Measurements from ENCODE around the gene CRACR2B.

CRACR2B gene

DNA sequence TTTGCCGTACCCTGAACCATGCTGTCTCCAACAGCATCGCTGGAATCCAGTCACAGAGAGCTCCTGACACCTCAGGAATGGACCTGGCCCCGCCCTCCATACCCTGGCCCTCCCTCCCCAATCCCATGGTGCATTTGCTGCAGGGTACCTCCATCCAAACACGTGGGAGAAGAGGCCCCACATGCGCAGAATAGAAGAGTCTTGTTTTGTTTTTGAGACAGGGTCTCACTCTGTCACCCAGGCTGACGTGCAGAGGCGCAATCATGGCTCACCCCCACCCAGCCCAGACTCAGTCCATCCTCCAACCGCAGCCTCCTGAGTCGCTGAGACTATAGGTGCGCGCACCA, 11.3 kb upstream of the CRACR2B start:
- TF ChIP-seq, protein P1, sequence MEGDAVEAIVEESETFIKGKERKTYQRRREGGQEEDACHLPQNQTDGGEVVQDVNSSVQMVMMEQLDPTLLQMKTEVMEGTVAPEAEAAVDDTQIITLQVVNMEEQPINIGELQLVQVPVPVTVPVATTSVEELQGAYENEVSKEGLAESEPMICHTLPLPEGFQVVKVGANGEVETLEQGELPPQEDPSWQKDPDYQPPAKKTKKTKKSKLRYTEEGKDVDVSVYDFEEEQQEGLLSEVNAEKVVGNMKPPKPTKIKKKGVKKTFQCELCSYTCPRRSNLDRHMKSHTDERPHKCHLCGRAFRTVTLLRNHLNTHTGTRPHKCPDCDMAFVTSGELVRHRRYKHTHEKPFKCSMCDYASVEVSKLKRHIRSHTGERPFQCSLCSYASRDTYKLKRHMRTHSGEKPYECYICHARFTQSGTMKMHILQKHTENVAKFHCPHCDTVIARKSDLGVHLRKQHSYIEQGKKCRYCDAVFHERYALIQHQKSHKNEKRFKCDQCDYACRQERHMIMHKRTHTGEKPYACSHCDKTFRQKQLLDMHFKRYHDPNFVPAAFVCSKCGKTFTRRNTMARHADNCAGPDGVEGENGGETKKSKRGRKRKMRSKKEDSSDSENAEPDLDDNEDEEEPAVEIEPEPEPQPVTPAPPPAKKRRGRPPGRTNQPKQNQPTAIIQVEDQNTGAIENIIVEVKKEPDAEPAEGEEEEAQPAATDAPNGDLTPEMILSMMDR (IDR thresholded peaks at IDR 0.05): no peak

DNA sequence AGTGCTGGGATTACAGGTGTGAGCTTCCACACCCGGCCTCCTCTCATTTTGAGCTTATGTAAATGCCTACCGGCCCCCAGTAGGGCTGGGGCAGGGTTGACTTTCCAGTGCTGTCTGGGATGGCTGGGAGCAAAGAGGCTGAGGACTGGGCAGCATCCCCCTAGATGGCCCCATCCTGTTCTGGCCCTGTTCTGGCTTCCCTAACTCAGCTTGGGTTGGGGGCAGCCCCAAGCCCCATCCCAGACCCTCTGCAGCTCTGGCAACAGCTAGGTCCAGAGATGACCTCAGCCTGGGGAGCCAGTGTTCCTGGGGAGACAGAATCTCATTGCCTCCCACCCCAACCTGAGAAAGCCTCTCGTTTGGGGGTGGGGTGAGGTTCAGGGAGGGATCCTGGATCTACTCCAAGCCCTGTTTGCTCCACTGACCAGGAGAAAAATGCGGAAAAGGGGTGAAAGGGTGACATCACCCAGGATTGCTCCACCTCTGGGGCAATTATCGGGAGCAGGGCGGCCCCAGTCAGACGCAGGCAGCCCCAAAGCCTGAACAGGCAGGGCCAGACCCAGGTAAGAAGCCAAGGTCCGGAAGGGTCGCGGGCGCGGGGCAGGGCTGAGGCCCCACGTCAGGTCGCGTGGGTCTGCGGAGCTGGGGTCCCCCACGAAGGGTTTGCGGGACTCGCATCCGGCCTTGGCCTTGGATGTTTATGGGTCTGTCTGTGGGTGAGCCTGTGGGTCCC, 9.2 kb upstream of the CRACR2B start, which contains the start of gene PNPLA2:
Gene PNPLA2, plus strand, starts transcription at position 519 of the 733 bp plus-strand sequence. CDS start 805 bp downstream, outside the sequence.
- TF ChIP-seq, protein P1 (IDR thresholded peaks at IDR 0.05): no peak

DNA sequence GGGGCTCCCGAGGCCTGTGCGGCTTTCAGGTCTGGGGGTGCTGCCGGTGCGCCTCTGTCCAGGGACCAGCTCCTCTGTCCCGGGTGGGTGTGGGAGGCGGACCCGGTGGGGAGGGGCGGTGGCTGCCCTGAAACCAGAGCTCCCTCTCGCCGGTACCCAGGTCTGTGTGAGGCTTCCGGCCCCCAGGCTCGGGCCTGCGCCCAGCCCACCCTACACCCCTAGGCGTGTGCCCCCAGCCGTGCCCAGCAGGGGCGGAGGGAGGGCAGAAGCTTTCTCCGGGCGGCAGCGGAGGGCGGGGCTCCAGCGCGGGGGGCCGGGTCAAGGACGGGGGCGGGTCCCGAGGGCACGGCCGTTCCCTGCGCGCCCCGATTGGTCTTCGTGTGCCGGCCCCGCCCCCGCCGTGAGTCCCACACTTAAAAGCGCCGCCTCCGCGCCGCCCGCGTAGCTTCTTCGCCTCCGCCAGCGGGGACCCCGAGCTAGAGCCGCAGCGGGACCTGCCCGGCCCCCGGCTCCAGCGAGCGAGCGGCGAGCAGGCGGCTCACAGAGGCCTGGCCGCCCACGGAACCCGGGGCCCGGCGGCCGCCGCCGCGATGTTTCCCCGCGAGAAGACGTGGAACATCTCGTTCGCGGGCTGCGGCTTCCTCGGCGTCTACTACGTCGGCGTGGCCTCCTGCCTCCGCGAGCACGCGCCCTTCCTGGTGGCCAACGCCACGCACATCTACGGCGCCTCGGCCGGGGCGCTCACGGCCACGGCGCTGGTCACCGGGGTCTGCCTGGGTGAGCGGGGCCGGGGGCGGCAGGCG, 8.4 kb upstream of the CRACR2B start:
- TF ChIP-seq, protein P1 (IDR thresholded peaks at IDR 0.05): no peak

DNA sequence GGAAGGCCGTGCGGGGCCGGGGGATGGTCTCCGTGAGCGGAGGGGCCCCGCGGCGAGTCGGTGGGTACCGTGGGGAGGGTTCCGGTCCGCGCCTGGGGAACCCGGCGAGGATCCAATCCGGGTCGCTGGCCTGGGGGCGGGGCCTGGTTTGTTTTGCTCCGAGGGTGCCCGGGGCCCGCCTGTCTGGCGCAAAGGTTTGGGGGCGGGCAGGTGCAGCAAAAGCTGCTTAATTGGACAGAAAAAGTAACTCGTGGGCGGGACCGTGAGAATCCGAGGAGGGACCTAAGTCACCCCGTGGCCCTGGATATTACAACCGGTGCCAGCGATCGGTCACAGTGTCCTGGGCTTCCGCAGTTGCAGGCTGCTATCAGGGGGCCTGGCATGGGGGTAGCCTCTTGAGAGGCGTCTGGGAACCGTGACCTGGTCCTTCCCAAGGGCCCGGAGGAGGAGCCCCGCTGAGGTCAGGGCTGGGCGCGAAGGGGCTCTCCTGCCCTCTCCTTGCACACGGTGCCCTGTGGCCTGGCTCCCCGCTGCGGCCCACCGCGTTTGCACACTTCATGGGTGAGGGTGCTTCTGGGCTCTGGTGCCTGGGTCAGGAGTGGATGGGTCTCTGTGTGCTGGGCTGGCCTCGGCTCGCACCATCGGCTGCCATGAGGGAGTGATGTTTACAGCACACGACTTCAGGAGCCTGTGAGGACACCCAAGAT, 7.6 kb upstream of the CRACR2B start:
- TF ChIP-seq, protein P1 (IDR thresholded peaks at IDR 0.05): no peak

DNA sequence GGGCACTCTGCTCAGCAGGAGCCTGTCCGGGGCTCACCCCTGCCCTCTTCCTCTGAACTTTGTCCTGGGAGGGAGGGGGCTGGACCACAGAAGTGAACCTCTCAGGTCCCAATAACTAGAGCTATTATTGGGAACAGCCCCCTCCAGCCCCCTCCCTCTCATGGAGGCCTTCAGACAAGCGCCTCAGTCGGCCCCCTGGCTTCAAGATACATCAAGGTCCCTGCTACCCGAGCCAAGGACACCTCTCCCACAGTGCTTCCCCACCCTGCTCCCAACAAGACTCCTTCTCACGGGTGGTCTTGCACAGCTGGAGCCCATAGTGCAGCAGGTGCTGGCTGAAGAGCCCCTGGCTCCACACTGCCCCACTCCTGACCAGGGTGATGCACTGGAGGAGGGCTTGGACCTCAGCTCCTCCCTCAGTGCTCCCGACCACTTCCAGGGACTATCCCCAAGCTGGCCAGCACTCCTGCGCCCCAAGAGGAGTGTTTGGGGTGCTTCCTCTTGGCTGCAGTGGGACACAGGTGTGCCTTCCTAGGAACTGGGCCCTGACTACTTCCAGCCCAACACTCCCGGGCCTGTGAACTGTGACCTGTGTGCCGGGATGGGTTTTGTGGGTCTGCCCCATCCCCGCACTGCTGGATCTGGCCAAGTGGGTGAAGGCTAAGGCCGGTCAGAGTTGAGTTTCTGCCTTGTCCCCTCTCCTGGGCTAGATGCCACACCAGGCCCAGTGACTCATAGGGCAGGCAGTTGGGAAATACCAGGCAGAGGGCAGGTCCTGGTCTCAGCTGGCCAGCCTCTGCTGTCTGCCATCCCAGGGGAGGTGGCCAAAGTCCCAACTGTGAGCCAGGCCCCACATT, 6.8 kb upstream of the CRACR2B start:
- TF ChIP-seq, protein P1 (IDR thresholded peaks at IDR 0.05): no peak

DNA sequence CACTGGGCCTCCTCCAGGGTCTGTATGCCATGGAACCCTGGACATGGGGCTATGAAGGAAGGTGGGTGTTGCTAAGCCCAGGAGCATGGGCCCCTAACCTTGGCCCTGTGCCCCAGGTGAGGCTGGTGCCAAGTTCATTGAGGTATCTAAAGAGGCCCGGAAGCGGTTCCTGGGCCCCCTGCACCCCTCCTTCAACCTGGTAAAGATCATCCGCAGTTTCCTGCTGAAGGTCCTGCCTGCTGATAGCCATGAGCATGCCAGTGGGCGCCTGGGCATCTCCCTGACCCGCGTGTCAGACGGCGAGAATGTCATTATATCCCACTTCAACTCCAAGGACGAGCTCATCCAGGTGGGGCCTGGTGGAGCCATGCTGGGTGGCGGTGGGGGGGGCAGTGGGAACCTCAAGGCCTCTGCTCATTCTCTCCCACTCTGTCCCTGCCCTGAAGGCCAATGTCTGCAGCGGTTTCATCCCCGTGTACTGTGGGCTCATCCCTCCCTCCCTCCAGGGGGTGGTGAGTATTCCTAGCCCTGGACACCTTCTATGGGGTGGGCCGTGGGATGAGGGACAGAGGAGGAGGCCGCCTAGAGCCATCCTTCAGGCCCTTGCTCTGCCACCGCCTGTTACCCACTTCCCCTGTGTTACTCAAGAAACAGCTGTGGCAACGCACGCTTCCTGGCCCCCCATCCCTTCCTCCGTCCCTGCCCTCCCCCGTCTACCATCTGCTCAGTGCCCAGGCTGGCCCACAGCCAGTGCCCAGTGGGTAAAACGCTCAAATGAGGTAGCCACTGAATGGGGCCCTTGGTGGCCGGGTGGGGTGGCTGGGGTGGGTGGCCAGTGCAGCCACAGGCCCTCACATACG, 6.0 kb upstream of the CRACR2B start:
- TF ChIP-seq, protein P1 (IDR thresholded peaks at IDR 0.05): no peak
